KOPT-K1 (cell line): ENCODE measurements around the gene TMEM150B.
A peak's percentile ranks its signal among the peaks of the same experiment; 100 is the strongest.

Source experiments
- H3K27ac ChIP-seq: fragments of 200-600 bp; sonication (generic); 2 replicates; pipeline ENCODE4 v1.5.1; 2016; ENCODE audit warnings: antibody characterized with exemption, mild to moderate bottlenecking, low read depth, low read length; ENCODE audit not compliant: poor library complexity, severe bottlenecking
- H3K36me3 ChIP-seq: fragments of 200-600 bp; sonication (generic); 2 replicates; pipeline ENCODE4 v1.5.1; 2017; ENCODE audit warnings: antibody characterized with exemption, mild to moderate bottlenecking, low read length, moderate library complexity; ENCODE audit not compliant: insufficient read depth
- H3K9me3 ChIP-seq: fragments of 200-600 bp; sonication (generic); 2 replicates; pipeline ENCODE4 v1.5.1; 2017; ENCODE audit warnings: antibody characterized with exemption, low read length, mild to moderate bottlenecking; ENCODE audit not compliant: insufficient read depth, poor library complexity, severe bottlenecking

Gene TMEM150B

GRCh38 chr19:55287361-55288079 lies 37.6 kb downstream of the TMEM150B start:
- no peak overlapping the region for H3K27ac ChIP-seq

GRCh38 chr19:55285229-55285890 lies 39.8 kb downstream of the TMEM150B start:
- H3K27ac ChIP-seq = no peak overlapping the region
- no peaks in the 10 kb centered on the region for H3K36me3 ChIP-seq
- no peaks in the 10 kb centered on the region for H3K9me3 ChIP-seq

More at GRCh38 chr19:55287361-55288079, 37.6 kb downstream of the TMEM150B start:
- Histone ChIP-seq H3K9me3 (no peaks in the 10 kb centered on the region), H3K36me3 (no peaks in the 10 kb centered on the region)

DNA sequence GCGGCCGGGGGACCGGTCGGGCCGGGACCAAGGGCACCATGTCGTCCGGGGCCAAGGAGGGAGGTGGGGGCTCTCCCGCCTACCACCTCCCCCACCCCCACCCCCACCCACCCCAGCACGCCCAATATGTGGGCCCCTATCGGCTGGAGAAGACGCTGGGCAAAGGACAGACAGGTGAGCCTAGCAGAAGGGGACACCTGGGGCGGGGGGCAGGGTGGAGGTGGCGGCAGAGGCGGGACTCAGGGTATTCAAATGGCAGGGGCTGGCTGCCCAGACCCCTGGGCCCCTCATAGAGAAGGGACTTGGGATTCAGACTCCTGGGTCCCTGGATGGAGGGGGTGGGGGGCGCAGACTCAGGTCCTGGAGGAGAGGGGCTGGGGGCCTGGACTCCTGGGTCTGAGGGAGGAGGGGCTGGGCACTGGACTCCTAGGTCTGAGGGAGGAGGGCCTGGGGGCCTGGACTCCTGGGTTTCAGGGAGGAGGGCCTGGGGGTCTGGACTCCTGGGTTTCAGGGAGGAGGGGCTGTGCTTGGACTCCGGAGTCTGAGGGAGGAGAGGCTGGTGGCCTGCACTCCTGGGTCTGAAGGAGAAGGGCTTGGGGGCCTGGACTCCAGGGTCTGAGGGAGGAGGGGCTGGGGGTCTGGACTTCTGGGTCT lies 40.6 kb downstream of the TMEM150B start:
- Histone ChIP-seq H3K9me3 (no peaks in the 10 kb centered on the region), H3K36me3 (no peaks in the 10 kb centered on the region), H3K27ac (no peak overlapping the region)

- no peaks in the 10 kb centered on the region for H3K9me3 ChIP-seq
- no peaks in the 10 kb centered on the region for H3K36me3 ChIP-seq
- H3K27ac ChIP-seq = no peak within 1 kb of the TSS
These were observed 41.4 kb downstream of the TMEM150B start, which contains the start of gene BRSK1 for GRCh38 chr19:55283548-55284377. BRSK1 (plus strand) TSS chr19:55283997; CDS start chr19:55284443, 446 bp downstream.

DNA sequence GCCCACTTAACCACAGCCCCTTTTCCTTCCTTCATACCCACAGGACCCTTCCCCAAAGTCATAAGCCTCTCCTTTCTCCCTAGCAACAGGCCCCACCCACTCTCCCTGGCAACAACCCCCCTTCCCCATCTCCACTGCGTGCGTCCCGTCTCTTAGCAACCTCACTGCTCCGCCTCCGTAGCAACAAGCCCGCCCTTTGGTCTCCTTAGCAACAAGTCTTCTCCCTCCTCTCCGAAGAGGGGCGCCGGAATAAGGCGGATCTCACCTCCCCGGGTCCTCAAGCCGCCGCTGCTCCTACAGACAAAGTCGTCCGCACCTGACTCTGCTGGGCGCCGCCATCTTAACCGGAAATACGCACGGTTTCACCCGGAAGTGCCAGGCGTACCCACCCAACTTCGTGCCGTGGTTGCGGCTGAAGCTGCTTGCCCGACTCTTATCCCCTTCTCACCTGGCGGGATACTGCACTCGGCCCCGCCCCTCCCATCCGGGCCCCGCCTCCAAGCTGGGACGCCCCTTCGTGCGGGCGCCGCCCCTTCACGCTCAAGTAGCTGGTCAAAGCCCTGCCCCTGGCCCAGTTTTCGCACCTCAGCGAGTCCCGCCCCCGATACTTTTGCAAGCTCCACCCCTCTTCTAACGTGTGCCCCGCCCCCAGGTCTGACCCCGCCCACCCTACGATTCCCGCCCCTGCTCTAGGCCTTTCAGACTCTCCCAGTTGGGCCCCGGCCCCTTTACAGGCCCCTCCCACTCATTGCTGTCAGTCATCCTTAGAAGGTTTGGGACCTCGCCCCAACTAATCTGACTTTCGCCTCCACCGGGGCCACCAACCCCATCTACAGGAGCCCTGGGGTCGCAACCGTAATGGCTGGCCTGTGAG lies 45.1 kb downstream of the TMEM150B start, which contains the start of gene HSPBP1:
Gene HSPBP1, minus strand, starts transcription at position 341 of the 874 bp plus-strand sequence. CDS start 502 bp downstream, outside the sequence.
- peak within 1 kb of the TSS; percentile 57 for H3K27ac ChIP-seq

GRCh38 chr19:55279340-55279739 lies 45.8 kb downstream of the TMEM150B start:
- Histone ChIP-seq H3K9me3 (no peaks in the 10 kb centered on the region), H3K27ac (peak overlapping the region; percentile 57), H3K36me3 (peaks cover 34% of the 10 kb centered on the region; the same call in 1 of the 2 replicates)

More for the DNA sequence above, 45.1 kb downstream of the TMEM150B start, which contains the start of gene HSPBP1:
- H3K36me3 ChIP-seq = peaks cover 27% of the 10 kb centered on the region; the same call in 1 of the 2 replicates
- no peaks in the 10 kb centered on the region for H3K9me3 ChIP-seq

GRCh38 chr19:55278391-55279135 lies 46.6 kb downstream of the TMEM150B start:
- H3K36me3 ChIP-seq = peaks cover 41% of the 10 kb centered on the region; the same call in 1 of the 2 replicates
- H3K27ac ChIP-seq = no peak overlapping the region
- no peaks in the 10 kb centered on the region for H3K9me3 ChIP-seq

DNA sequence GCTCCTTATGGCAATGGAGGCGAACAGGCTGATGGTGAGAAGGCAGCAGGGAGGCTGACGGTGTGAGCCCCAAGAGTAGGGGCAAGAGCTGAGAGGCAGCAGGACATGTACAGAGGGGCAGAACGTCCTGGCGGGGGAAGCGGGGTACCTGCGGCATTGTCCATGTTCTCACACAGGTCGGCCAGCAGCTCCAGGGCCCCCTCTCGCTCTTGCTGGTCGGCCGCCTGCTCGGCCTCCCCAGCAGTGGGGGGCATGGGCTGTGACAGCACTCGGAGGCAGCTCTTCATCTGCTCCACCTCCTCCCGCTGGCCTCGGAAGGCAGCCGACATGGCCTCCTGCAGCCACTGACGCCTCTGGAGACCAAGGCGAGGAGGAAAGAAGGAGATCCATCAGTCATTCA lies 47.6 kb downstream of the TMEM150B start:
- Histone ChIP-seq H3K9me3 (no peaks in the 10 kb centered on the region), H3K36me3 (peaks cover 51% of the 10 kb centered on the region; the same call in 1 of the 2 replicates), H3K27ac (no peak overlapping the region)

- H3K27ac ChIP-seq = no peak overlapping the region
- H3K36me3 ChIP-seq = peaks cover 57% of the 10 kb centered on the region; the same call in 1 of the 2 replicates
These were observed 48.3 kb downstream of the TMEM150B start for GRCh38 chr19:55276720-55277430.

DNA sequence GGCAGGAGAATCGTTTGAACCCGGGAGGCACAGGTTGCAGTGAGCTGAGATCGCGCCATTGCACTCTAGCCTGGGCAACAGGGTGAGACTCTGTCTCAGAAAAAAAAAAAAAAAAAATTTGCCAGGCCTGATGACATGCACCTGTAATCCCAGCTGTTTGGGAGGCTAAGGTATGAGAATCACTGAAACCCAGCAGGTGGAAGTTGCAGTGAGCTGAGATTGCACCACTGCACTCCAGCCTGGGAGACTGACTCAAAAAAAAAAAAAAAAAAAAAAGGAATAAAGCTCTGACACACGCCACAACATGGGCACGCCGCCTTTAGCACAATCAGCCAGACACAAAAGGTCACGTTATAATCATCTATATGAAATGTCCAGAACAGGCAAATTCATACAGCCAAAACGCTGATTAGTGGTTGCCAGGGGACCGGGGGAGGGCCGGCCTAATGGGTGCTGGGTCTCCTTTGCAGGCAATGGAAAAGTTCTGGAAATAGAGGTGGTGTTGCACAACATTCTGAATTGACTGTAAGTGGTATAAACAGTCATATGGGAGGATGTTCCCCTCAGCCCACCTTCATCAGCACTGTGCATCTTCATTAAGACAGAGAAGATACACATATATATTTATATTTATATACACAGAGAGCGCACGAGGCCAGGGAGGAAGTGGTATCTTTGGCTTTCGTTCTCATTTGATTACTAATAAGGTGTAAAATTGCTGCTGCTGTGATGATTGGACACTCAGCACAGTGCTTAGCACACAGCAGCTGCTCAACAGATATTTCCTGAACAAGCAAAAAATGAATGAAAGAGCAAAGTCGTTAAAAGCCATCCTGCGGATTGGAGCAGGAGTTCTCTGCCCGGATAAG lies 49.1 kb downstream of the TMEM150B start:
- H3K27ac ChIP-seq = no peak overlapping the region
- H3K9me3 ChIP-seq = no peaks in the 10 kb centered on the region
- peaks cover 59% of the 10 kb centered on the region; the same call in 1 of the 2 replicates for H3K36me3 ChIP-seq

More at GRCh38 chr19:55276720-55277430, 48.3 kb downstream of the TMEM150B start:
- no peaks in the 10 kb centered on the region for H3K9me3 ChIP-seq

DNA sequence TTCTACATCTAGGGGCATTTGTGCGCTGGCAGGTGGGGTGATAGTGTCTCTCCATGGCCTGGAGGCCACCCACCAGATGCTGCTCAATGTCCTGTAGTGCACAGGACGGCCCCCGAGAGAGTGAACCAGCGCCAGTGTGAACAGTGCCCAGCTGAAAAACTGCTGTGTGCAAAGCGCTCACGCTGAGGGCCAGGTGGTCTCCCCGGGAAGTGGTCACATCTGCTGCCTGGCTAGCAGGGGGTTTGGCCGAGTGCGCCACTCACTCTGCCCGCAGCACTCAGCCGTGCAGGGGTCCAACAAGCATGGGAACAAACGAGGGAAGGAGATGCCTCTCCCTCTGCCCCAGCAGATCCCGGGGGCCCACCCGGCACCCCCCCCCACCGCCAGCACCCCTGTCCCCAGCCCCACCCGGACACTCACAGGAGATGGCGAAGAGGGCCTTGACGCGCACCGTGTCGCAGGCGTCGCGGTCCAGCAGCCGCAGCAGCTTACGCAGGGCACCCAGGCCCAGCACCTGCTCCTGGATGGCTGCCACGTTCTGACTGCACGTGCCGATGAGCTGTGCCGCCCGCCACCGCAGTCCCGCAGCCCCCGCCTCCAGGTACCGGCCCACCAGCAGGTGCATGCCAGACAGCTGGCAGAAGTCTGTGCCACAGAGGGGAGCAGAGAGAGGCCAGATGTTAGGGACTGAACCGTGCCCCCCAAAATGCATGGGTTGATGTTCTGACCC lies 51.0 kb downstream of the TMEM150B start:
- Histone ChIP-seq H3K27ac (no peak overlapping the region), H3K9me3 (no peaks in the 10 kb centered on the region), H3K36me3 (peaks cover 69% of the 10 kb centered on the region; the same call in 1 of the 2 replicates)
